IMR-90 (cell line): ENCODE data around the gene PLEKHD1. TPM values are rescaled to one million over a fixed set of nuclear protein-coding genes. Genes with fewer than 3 reads are reported as not detected.

Experiments
- ATAC-seq: fragments of 200-7000 bp; cut with Tn5 transposase; 2 replicates; pipeline ENCODE4 v1.9.1; 2020; ENCODE audit warnings: low read depth, mild to moderate bottlenecking, moderate library complexity
- BruUV-seq: library from RNA; stranded (reverse); fragments of 400-500 nt; replicated peaks from 2 replicates; lab custom pipeline; 2021; lab: Mats Ljungman, UMichigan
- CTCF ChIA-PET: fragments of 300-600 bp; formaldehyde crosslinking; extraction: SDS; loops from one replicate; lab custom pipeline; 2021; ENCODE audit warnings: antibody characterized with exemption; lab: Yijun Ruan, JAX
- POLR2A ChIA-PET: fragments of 300-600 bp; sonication (Branson Sonifier 250); formaldehyde crosslinking; loops from one replicate; lab custom pipeline; 2022; ENCODE audit warnings: antibody characterized with exemption; ENCODE audit not compliant: unreplicated experiment; lab: Charles Lee
- DNase-seq: peaks from one replicate; pipeline ENCODE4 v3.0.0; 2013
- H2AFZ ChIP-seq: replicated peaks from 2 replicates; pipeline ENCODE3; 2013; ENCODE audit warnings: low read length, mild to moderate bottlenecking; ENCODE audit not compliant: poor library complexity
- H2AK5ac ChIP-seq: 2 replicates; pipeline ENCODE4 v1.6.1; 2013; ENCODE audit warnings: low read depth, low read length, inconsistent platforms
- H2AK9ac ChIP-seq: replicated peaks from 2 replicates; pipeline ENCODE3; 2013; ENCODE audit warnings: mild to moderate bottlenecking, low read depth, low read length, moderate library complexity; ENCODE audit not compliant: poor library complexity
- H2BK120ac ChIP-seq: 2 replicates; pipeline ENCODE4 v1.6.1; 2013; ENCODE audit warnings: low read depth, low read length, inconsistent platforms
- H2BK15ac ChIP-seq: 3 replicates; pipeline ENCODE4 v1.6.1; 2013; ENCODE audit warnings: low read depth, low read length, inconsistent platforms
- H2BK20ac ChIP-seq: 2 replicates; pipeline ENCODE4 v1.6.1; 2013; ENCODE audit warnings: low read depth, mild to moderate bottlenecking, inconsistent platforms, low read length, moderate library complexity
- H2BK5ac ChIP-seq: 2 replicates; pipeline ENCODE4 v1.6.1; 2013; ENCODE audit warnings: mild to moderate bottlenecking, low read depth, low read length, inconsistent platforms; ENCODE audit not compliant: poor library complexity, severe bottlenecking
- H3K14ac ChIP-seq: replicated peaks from 2 replicates; pipeline ENCODE4 v1.6.1; 2013; ENCODE audit warnings: low read depth, low read length, inconsistent platforms
- H3K18ac ChIP-seq: 2 replicates; pipeline ENCODE4 v1.6.1; 2013; ENCODE audit warnings: low read depth, low read length, control low read depth
- H3K23ac ChIP-seq: 2 replicates; pipeline ENCODE4 v1.6.1; 2013; ENCODE audit warnings: low read depth, low read length, inconsistent platforms
- H3K27ac ChIP-seq: 2 replicates; pipeline ENCODE4 v1.5.1; 2013; ENCODE audit warnings: mild to moderate bottlenecking, control low read depth, low read length; ENCODE audit not compliant: insufficient read depth
- H3K27me3 ChIP-seq: 2 replicates; pipeline ENCODE4 v1.6.1; 2013; ENCODE audit warnings: low read length; ENCODE audit not compliant: control insufficient read depth, insufficient read depth
- H3K36me3 ChIP-seq: 2 replicates; pipeline ENCODE4 v1.6.1; 2013; ENCODE audit warnings: low read length, mixed read lengths; ENCODE audit not compliant: control insufficient read depth, insufficient read depth
- H3K4ac ChIP-seq: 2 replicates; pipeline ENCODE4 v1.6.1; 2013; ENCODE audit warnings: low read depth, low read length, inconsistent platforms
- H3K4me1 ChIP-seq: 2 replicates; pipeline ENCODE4 v1.6.1; 2013; ENCODE audit warnings: low read length, mixed read lengths; ENCODE audit not compliant: control insufficient read depth, insufficient read depth
- H3K4me2 ChIP-seq: 2 replicates; pipeline ENCODE4 v1.6.1; 2013; ENCODE audit warnings: low read depth, mild to moderate bottlenecking, control low read depth, low read length, moderate library complexity
- H3K4me3 ChIP-seq: 2 replicates; pipeline ENCODE4 v1.5.1; 2013; ENCODE audit warnings: low read depth, mild to moderate bottlenecking, control low read depth, low read length, moderate library complexity; ENCODE audit not compliant: insufficient read depth
- H3K56ac ChIP-seq: 2 replicates; pipeline ENCODE4 v1.6.1; 2013; ENCODE audit warnings: low read length, inconsistent platforms; ENCODE audit not compliant: insufficient read depth; ENCODE audit errors: extremely low read depth
- H3K79me1 ChIP-seq, 2 experiments: 2 replicates each; pipeline ENCODE4 v1.6.1; 2013; ENCODE audit warnings: low read length in 2 of 2, inconsistent platforms in 1 of 2, low read depth in 1 of 2
- H3K9ac ChIP-seq: 2 replicates; pipeline ENCODE4 v1.6.1; 2013; ENCODE audit warnings: low read depth, low read length, control low read depth
- H3K9me1 ChIP-seq: 2 replicates; pipeline ENCODE4 v1.6.1; 2013; ENCODE audit warnings: low read length, inconsistent platforms; ENCODE audit not compliant: insufficient read depth
- H3K9me3 ChIP-seq: 2 replicates; pipeline ENCODE4 v1.6.1; 2013; ENCODE audit warnings: low read length; ENCODE audit not compliant: control insufficient read depth, insufficient read depth
- H4K20me1 ChIP-seq: 2 replicates; pipeline ENCODE4 v1.6.1; 2013; ENCODE audit warnings: low read length, inconsistent platforms; ENCODE audit not compliant: insufficient read depth
- H4K5ac ChIP-seq: 2 replicates; pipeline ENCODE4 v1.6.1; 2013; ENCODE audit warnings: mild to moderate bottlenecking, low read depth, low read length, control low read depth
- H4K8ac ChIP-seq, 2 experiments: 2 replicates each; pipeline ENCODE4 v1.6.1; 2013; ENCODE audit warnings: low read depth in 2 of 2, low read length in 2 of 2, control low read depth in 1 of 2, inconsistent platforms in 1 of 2
- H4K91ac ChIP-seq: 2 replicates; pipeline ENCODE4 v1.6.1; 2013; ENCODE audit warnings: low read depth, low read length, inconsistent platforms; ENCODE audit not compliant: insufficient read depth
- MXI1 ChIP-seq: IDR thresholded peaks from 2 replicates; pipeline ENCODE4 v1.6.1; 2012; ENCODE audit warnings: low read depth, mild to moderate bottlenecking, low read length, moderate library complexity, borderline replicate concordance
- RCOR1 ChIP-seq: IDR thresholded peaks from 2 replicates; pipeline ENCODE4 v1.6.1; 2012; ENCODE audit warnings: mild to moderate bottlenecking, low read length, improper control_type of control experiment; ENCODE audit not compliant: insufficient replicate concordance
- WGBS, 2 experiments: methylation state at CpG; one replicate each; pipeline versions ENCODE4 v1.1.5 to v1.1.7; 2013; ENCODE audit warnings: missing lambda C conversion rate in 2 of 2; ENCODE audit not compliant: insufficient read length in 1 of 2; ENCODE audit errors: extremely low coverage in 2 of 2; 5-methylcytosine and 5-hydroxymethylcytosine counted together
- dilution Hi-C: fragments of 300-500 bp; cut with HindIII; formaldehyde crosslinking; loops from one replicate; pipeline ENCODE4 v1.14.3; 2018; ENCODE audit warnings: low sequenced_read_pairs; ENCODE audit not compliant: unreplicated experiment
- in situ Hi-C: fragments of 300-500 bp; cut with MboI; formaldehyde crosslinking; loops from 3 replicates; pipeline ENCODE4 v1.14.3; 2019; ENCODE audit warnings: low sequenced_read_pairs, inconsistent platforms, mixed read lengths
- intact Hi-C: fragments of 100-400 bp; cut with micrococcal nuclease; formaldehyde crosslinking; loops from 2 replicates; pipeline ENCODE4 v1.10.0; 2022
- polyA plus RNA-seq, 3 experiments: library from polyadenylated mRNA; depleted of rRNA; stranded (reverse); fragments of >200 nt; gene quantifications; 2 replicates each; pipeline ENCODE4 v1.2.3, GENCODE V29; 2012; ENCODE audit warnings: low replicate concordance in 1 of 3
- total RNA-seq: library from RNA; depleted of rRNA; stranded (reverse); fragments of >200 nt; gene quantifications from 2 replicates; pipeline ENCODE4 v1.2.3, GENCODE V29; 2012

Gene PLEKHD1
- total and polyA plus RNA-seq, 2 of the 4 experiments (the other 2 are of a cell fraction), result under 0.01 TPM; not detected in 1

GRCh38 chr14:69439521-69440270 is 44.8 kb upstream of the PLEKHD1 start:
- Histone ChIP-seq H3K4me3 (no peak overlapping the region), H2BK20ac (no peak overlapping the region), H2BK120ac (no peak overlapping the region), H3K36me3 (peaks cover 9% of the 10 kb centered on the region), H3K18ac (no peak overlapping the region), H3K9me1 (peaks cover 16% of the 10 kb centered on the region), H3K4me2 (no peak overlapping the region), H3K23ac (no peak overlapping the region), H2BK15ac (no peak overlapping the region), H4K91ac (no peak overlapping the region), H3K9me3 (no peaks in the 10 kb centered on the region), H3K27me3 (no peaks in the 10 kb centered on the region), H4K5ac (no peak overlapping the region), H3K79me1 (peaks cover 28 to 55% of the 10 kb centered on the region in 2 experiments), H3K4me1 (no peaks in the 10 kb centered on the region), H3K56ac (no peak overlapping the region), H2AK9ac (no peak overlapping the region), H4K20me1 (peaks cover 12% of the 10 kb centered on the region), H2AK5ac (no peak overlapping the region), H2BK5ac (no peak overlapping the region), H3K4ac (no peak overlapping the region), H3K9ac (no peak overlapping the region), H3K27ac (no peak overlapping the region), H3K14ac (no peak overlapping the region), H4K8ac (no peak overlapping the region), H2AFZ (no peak overlapping the region)
- TF ChIP-seq MXI1 (no peak), RCOR1 (no peak)
- WGBS, 2 experiments, result 100% methylated on average over 2 of the region's 12 CpGs; no CpG with 5 or more reads in 1 of the 2 experiments
- DNase-seq, result no peak
- ATAC-seq, result no peak
- BruUV-seq, result no TSS peak
- ChIA-PET POLR2A (no interaction called here), CTCF (no interaction called here)
- dilution Hi-C loops (no loop called here), intact Hi-C loops (no loop called here), in situ Hi-C loops (no loop called here)
